Neural cell (in vitro differentiated cells): ENCODE results near the gene CD164. TPM values are rescaled to one million over a fixed set of nuclear protein-coding genes. Genes with fewer than 3 reads are reported as not detected.

Source experiments
- H2AFZ ChIP-seq: fragments of 200-600, 300-800 bp; sonication (generic), shearing (Covaris generic); 2 replicates; pipeline ENCODE4 v1.6.0; 2014; ENCODE audit warnings: low read depth, mild to moderate bottlenecking, antibody characterized with exemption, low read length, moderate library complexity
- H3F3A ChIP-seq: fragments of 200-600 bp; shearing (Covaris generic); 2 replicates; pipeline ENCODE4 v1.6.1; 2016; ENCODE audit warnings: mild to moderate bottlenecking, moderate library complexity, mixed read lengths, antibody characterized with exemption, low read length; ENCODE audit not compliant: insufficient read depth, poor library complexity, severe bottlenecking
- H3K27ac ChIP-seq: fragments of 200-600, 300-800 bp; sonication (generic), shearing (Covaris generic); 2 replicates; pipeline ENCODE4 v1.5.1; 2014; ENCODE audit warnings: mild to moderate bottlenecking, low read length, moderate library complexity
- H3K27me3 ChIP-seq: fragments of 300-800, 200-600 bp; sonication (generic), shearing (Covaris generic); 2 replicates; pipeline ENCODE4 v1.6.0; 2014; ENCODE audit warnings: mild to moderate bottlenecking, low read depth, low read length, moderate library complexity; ENCODE audit not compliant: insufficient read depth
- H3K36me3 ChIP-seq: fragments of 300-800, 200-600 bp; sonication (generic), shearing (Covaris generic); 2 replicates; pipeline ENCODE4 v1.5.1; 2014; ENCODE audit warnings: mild to moderate bottlenecking, antibody characterized with exemption, low read length, moderate library complexity; ENCODE audit not compliant: insufficient read depth
- H3K4me2 ChIP-seq: fragments of 300-800, 200-600 bp; sonication (generic), shearing (Covaris generic); 2 replicates; pipeline ENCODE4 v1.6.0; 2014; ENCODE audit warnings: mild to moderate bottlenecking, low read length
- H3K4me3 ChIP-seq: fragments of 300-800, 200-600 bp; sonication (generic), shearing (Covaris generic); 2 replicates; pipeline ENCODE4 v1.5.1; 2014; ENCODE audit warnings: mild to moderate bottlenecking, low read length, moderate library complexity
- H3K79me2 ChIP-seq: fragments of 200-600 bp; shearing (Covaris generic); replicated peaks from 2 replicates; pipeline ENCODE4 v1.6.0; 2014; ENCODE audit warnings: mild to moderate bottlenecking, low read length, moderate library complexity; ENCODE audit not compliant: insufficient read depth
- H3K9ac ChIP-seq: fragments of 300-800, 200-600 bp; sonication (generic), shearing (Covaris generic); 2 replicates; pipeline ENCODE4 v1.6.1; 2016; ENCODE audit warnings: mild to moderate bottlenecking, low read length, mixed read lengths
- H3K9me2 ChIP-seq: fragments of 200-600 bp; shearing (Covaris generic); 2 replicates; pipeline ENCODE4 v1.6.1; 2016; ENCODE audit warnings: mild to moderate bottlenecking, low read length, mixed read lengths; ENCODE audit not compliant: insufficient read depth
- H3K9me3 ChIP-seq: fragments of 200-600, 300-800 bp; sonication (generic), shearing (Covaris generic); 2 replicates; pipeline ENCODE4 v1.6.1; 2016; ENCODE audit warnings: mild to moderate bottlenecking, mixed run types, low read length, moderate library complexity, mixed read lengths
- H4K20me1 ChIP-seq: fragments of 200-600 bp; shearing (Covaris generic); 2 replicates; pipeline ENCODE4 v1.6.1; 2016; ENCODE audit warnings: mild to moderate bottlenecking, mixed run types; ENCODE audit not compliant: insufficient read depth
- CTCF ChIP-seq: fragments of 450-650 bp; IDR thresholded peaks from 2 replicates; pipeline ENCODE4 v1.5.1; 2014; ENCODE audit warnings: antibody characterized with exemption, mild to moderate bottlenecking, moderate library complexity; ENCODE audit not compliant: poor library complexity, severe bottlenecking
- EP300 ChIP-seq: fragments of 450-650 bp; conservative IDR thresholded peaks from 2 replicates; pipeline ENCODE4 v1.6.1; 2014; ENCODE audit warnings: antibody characterized with exemption, mild to moderate bottlenecking, moderate library complexity; ENCODE audit not compliant: poor library complexity, severe bottlenecking
- EZH2 ChIP-seq: fragments of 200-600, 300-800 bp; shearing (Covaris generic), sonication (generic); IDR thresholded peaks from 2 replicates; pipeline ENCODE4 v1.6.1; 2014; ENCODE audit warnings: antibody characterized with exemption, low read length, borderline replicate concordance, mild to moderate bottlenecking; ENCODE audit not compliant: insufficient read depth, poor library complexity, severe bottlenecking
- MXI1 ChIP-seq: fragments of 450-650 bp; conservative IDR thresholded peaks from 2 replicates; pipeline ENCODE4 v1.6.1; 2014; ENCODE audit warnings: antibody characterized with exemption, mild to moderate bottlenecking; ENCODE audit not compliant: poor library complexity, severe bottlenecking
- POLR2AphosphoS5 ChIP-seq: IDR thresholded peaks from 2 replicates; pipeline ENCODE4 v1.6.1; 2012
- RAD21 ChIP-seq: fragments of 450-650 bp; conservative IDR thresholded peaks from 2 replicates; pipeline ENCODE4 v1.6.1; 2014; ENCODE audit warnings: antibody characterized with exemption, mild to moderate bottlenecking, moderate library complexity
- REST ChIP-seq: IDR thresholded peaks from 2 replicates; pipeline ENCODE4 v1.6.1; 2012; ENCODE audit warnings: borderline replicate concordance
- SMC3 ChIP-seq: fragments of 450-650 bp; conservative IDR thresholded peaks from 2 replicates; pipeline ENCODE4 v1.6.1; 2014; ENCODE audit warnings: antibody characterized with exemption, mild to moderate bottlenecking, moderate library complexity; ENCODE audit not compliant: poor library complexity
- TAF1 ChIP-seq: IDR thresholded peaks from 2 replicates; pipeline ENCODE4 v1.6.1; 2012; ENCODE audit warnings: low read depth
- polyA plus RNA-seq: library from polyadenylated mRNA; depleted of rRNA; stranded (reverse); fragments of >200 nt; gene quantifications from 2 replicates; pipeline ENCODE4 v1.2.3, GENCODE V29; 2014

Gene CD164
- polyA plus RNA-seq, 1 donor from 2014 or later = 42.6 TPM

GRCh38 chr6:109372130-109372529, 10.1 kb downstream of the CD164 start:
- Histone ChIP-seq H3K4me3 (no peak overlapping the region), H3K9me2 (no peaks in the 10 kb centered on the region), H3K9me3 (no peaks in the 10 kb centered on the region), H2AFZ (no peak overlapping the region), H3K27me3 (no peaks in the 10 kb centered on the region), H3K27ac (no peak overlapping the region), H4K20me1 (no peaks in the 10 kb centered on the region), H3K79me2 (no peaks in the 10 kb centered on the region), H3F3A (no peaks in the 10 kb centered on the region), H3K9ac (no peak overlapping the region), H3K4me2 (no peak overlapping the region), H3K36me3 (peaks cover 9% of the 10 kb centered on the region)
- TF ChIP-seq TAF1 (no peak), MXI1 (no peak), CTCF (no peak), EP300 (no peak), RAD21 (no peak), POLR2AphosphoS5 (no peak), SMC3 (no peak), EZH2 (no peak), REST (no peak)

GRCh38 chr6:109370792-109371191, 11.5 kb downstream of the CD164 start:
- Histone ChIP-seq H3K27ac (no peak overlapping the region), H3K27me3 (no peaks in the 10 kb centered on the region), H4K20me1 (no peaks in the 10 kb centered on the region), H2AFZ (no peak overlapping the region), H3K9me3 (no peaks in the 10 kb centered on the region), H3K36me3 (peaks cover 9% of the 10 kb centered on the region), H3K9me2 (no peaks in the 10 kb centered on the region), H3K79me2 (no peaks in the 10 kb centered on the region), H3F3A (no peaks in the 10 kb centered on the region), H3K4me2 (no peak overlapping the region), H3K9ac (no peak overlapping the region), H3K4me3 (no peak overlapping the region)
- TF ChIP-seq REST (no peak), EZH2 (no peak), POLR2AphosphoS5 (no peak), EP300 (no peak), RAD21 (no peak), CTCF (no peak)
